NCI-H1092 (cell line): ENCODE data around the gene AK4.

Source experiments
- DNase-seq: peaks from one replicate; lab custom pipeline; 2025; lab: John Stamatoyannopoulos, UW

The AK4 gene

DNA sequence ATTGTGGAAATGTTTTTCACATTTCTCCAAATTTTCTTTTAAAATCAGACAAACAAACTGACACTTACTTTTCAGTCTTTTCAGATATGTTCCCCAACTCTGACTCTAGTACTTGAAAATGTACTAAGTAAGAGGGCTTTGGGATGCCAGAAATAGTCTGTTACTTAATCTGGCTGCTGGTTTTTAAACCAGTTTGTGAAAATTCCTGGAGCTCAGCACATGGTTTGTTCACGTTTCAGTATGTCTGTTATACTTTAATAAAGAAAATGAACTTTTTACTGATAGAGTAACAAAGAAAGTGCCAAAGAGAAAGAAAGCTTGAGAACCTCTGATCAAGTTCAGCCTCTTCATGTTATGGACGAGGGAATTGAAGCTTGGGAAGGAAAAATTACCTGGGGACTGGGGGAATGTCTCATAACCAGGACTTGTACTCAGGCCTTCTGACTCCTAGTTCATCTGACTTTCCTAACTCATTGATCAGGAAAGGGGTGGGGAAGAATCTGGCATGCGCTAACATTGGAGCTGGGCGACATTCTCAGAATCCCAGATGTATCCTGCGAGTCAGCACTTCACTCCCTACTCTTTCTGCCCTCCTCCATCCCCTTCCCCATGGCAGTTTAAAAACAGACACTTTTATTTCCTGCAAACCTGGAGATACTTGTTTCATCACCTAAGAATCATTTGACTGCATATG is 130.5 kb downstream of the AK4 start:
- DNase-seq = no peak

DNA sequence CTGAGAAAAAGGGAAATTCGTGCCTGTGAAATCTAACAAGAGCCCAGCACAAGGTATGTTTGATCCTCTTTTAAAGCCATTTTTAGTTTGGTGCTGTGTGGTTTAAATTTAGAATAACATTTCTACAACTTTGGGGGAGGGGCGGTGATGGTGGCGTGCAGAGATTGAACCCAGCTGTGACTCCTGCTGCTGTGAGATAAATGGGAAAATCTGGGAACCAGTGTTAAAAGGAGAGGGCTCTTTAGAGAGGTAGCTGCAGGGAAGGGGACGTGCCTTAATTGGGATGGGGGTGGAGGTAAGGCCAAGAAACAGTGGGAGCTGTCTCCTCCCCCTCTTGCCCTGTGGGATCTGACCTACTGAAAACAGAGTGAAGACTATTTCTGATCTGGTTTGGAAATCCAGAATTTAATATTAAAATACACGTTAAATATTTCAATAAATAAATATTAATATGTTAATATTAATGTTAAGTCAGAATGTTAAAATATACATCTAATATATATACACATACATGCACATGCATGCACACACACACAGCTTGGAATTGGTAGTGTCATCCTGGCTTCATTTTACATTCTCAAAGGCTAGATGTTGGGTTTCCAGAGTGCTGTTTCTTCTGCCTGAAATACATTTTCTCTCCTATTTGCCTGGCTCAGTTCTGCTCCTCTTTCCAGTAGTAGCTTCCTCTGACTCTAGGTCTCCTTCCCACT is 131.2 kb downstream of the AK4 start:
- DNase-seq = no peak
